ENCODE data around the gene DLG2.

Gene DLG2

GRCh38 chr11:84103096-84103495 lies 1524.0 kb downstream of the DLG2 start:
- no peak for TF ChIP-seq CTCF (conservative IDR thresholded peaks at IDR 0.05; ENCODE audit: low read depth, low read length)
- no peak overlapping the region for H3K4me3 ChIP-seq (ENCODE audit: low read depth, low read length)
- DNase-seq (ENCODE audit: low read depth) = no peak

- H3K4me3 ChIP-seq (ENCODE audit: low read depth, low read length) = no peak overlapping the region
- TF ChIP-seq CTCF (conservative IDR thresholded peaks at IDR 0.05; ENCODE audit: low read depth, low read length) = no peak
- no peak for DNase-seq (ENCODE audit: low read depth)
Observed at GRCh38 chr11:84097186-84097585, 1530.0 kb downstream of the DLG2 start.

- DNase-seq (ENCODE audit: low read depth) = no peak
- no peak for TF ChIP-seq CTCF (conservative IDR thresholded peaks at IDR 0.05; ENCODE audit: low read depth, low read length)
- H3K4me3 ChIP-seq (ENCODE audit: low read depth, low read length) = no peak overlapping the region
Observed at GRCh38 chr11:84091212-84091986, 1535.7 kb downstream of the DLG2 start.

- no peak overlapping the region for H3K4me3 ChIP-seq (ENCODE audit: low read depth, low read length)
- DNase-seq (ENCODE audit: low read depth) = no peak
- no peak for TF ChIP-seq CTCF (conservative IDR thresholded peaks at IDR 0.05; ENCODE audit: low read depth, low read length)
Observed at GRCh38 chr11:84089072-84090057, 1537.8 kb downstream of the DLG2 start.

- H3K4me3 ChIP-seq (ENCODE audit: low read depth, low read length) = no peak overlapping the region
- DNase-seq (ENCODE audit: low read depth) = no peak
- no peak for TF ChIP-seq CTCF (conservative IDR thresholded peaks at IDR 0.05; ENCODE audit: low read depth, low read length)
Observed at GRCh38 chr11:84071851-84072250, 1555.3 kb downstream of the DLG2 start.

- no peak for TF ChIP-seq CTCF (conservative IDR thresholded peaks at IDR 0.05; ENCODE audit: low read depth, low read length)
- no peak for DNase-seq (ENCODE audit: low read depth)
- H3K4me3 ChIP-seq (ENCODE audit: low read depth, low read length) = no peak overlapping the region
Observed at GRCh38 chr11:84069048-84069447, 1558.1 kb downstream of the DLG2 start.

All from choroid plexus epithelial cell (primary cell).